Placental pericyte (primary cell): ENCODE measurements around the gene LRRC19. TPM values are rescaled to one million over a fixed set of nuclear protein-coding genes. Genes with fewer than 3 reads are reported as not detected.

Experiments
- total RNA-seq: library from RNA; depleted of rRNA; stranded (reverse); fragments of >200 nt; gene quantifications from 2 replicates; pipeline ENCODE4 v1.2.3, GENCODE V29; 2012

LRRC19 gene, protein sequence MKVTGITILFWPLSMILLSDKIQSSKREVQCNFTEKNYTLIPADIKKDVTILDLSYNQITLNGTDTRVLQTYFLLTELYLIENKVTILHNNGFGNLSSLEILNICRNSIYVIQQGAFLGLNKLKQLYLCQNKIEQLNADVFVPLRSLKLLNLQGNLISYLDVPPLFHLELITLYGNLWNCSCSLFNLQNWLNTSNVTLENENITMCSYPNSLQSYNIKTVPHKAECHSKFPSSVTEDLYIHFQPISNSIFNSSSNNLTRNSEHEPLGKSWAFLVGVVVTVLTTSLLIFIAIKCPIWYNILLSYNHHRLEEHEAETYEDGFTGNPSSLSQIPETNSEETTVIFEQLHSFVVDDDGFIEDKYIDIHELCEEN
- not detected in 2 replicates for total RNA-seq

DNA sequence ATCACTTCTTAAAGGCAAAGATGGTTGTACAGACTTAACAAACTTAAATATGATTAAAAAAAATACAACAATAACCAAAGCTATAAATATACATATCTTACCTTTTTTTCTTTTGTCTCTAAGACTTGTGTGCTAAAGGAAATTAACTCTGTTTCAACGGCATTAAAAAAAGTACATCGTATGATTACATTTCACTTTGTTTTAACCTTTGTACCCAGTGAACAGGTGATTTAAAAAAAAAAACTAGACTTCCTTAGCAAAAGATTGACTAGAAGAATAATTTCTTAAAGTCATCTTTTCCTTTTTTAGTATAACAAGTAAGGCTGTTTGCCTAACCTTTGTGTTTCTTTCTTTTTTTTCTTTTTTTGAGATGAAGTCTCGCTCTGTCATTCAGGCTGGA lies at the start of gene LRRC19:
LRRC19 (minus strand) TSS at position 182 of the 400 bp plus-strand sequence. CDS start 5,978 bp downstream, outside the sequence.

DNA sequence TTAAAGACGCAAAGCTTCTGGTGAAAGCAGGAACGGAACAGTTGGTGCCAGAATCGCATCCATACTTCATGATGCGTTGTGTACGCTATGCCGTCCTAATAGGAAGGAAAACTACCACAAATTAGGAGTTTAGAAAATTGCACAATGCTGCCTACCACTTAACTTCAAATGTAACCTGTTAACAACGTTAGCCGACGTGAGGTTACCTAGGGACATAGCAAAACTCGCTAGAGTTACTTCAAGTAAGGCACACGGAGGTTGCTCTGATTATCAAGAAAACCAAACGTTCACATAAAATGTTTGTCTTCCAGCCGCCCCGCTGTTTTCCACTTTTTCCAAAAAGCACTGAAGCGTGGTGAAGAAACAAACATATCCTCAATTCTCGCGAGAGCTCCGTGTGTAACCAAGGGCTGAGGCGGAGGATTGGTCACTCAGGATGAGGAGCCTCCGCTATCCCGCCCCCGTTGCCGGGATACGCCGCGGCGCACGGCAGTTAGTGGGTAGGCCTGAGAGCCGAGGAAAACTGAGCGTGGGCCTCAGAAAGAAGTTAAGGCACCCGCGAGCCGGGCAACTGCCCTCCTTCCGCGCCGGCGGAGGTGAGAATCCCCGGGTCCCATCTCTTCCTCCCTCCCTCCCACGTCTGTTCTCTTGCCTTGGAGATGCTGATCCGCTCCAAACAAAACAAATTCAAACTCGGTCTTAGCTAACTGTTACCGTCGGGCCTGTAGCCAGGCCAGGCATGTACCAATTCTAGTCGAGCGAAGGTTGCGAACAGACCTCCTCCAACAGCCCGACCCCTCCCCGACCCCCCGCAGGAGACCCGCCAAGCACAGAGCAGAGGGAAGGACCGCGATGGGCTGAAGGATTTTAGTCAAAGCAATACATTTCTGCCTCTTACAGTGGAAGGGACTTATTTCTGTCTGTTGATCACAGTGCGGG lies 49.3 kb downstream of the LRRC19 start, which contains the start of gene IFT74:
IFT74 (plus strand) TSS at position 492 of the 939 bp plus-strand sequence. CDS start 5,556 bp downstream, outside the sequence.

DNA sequence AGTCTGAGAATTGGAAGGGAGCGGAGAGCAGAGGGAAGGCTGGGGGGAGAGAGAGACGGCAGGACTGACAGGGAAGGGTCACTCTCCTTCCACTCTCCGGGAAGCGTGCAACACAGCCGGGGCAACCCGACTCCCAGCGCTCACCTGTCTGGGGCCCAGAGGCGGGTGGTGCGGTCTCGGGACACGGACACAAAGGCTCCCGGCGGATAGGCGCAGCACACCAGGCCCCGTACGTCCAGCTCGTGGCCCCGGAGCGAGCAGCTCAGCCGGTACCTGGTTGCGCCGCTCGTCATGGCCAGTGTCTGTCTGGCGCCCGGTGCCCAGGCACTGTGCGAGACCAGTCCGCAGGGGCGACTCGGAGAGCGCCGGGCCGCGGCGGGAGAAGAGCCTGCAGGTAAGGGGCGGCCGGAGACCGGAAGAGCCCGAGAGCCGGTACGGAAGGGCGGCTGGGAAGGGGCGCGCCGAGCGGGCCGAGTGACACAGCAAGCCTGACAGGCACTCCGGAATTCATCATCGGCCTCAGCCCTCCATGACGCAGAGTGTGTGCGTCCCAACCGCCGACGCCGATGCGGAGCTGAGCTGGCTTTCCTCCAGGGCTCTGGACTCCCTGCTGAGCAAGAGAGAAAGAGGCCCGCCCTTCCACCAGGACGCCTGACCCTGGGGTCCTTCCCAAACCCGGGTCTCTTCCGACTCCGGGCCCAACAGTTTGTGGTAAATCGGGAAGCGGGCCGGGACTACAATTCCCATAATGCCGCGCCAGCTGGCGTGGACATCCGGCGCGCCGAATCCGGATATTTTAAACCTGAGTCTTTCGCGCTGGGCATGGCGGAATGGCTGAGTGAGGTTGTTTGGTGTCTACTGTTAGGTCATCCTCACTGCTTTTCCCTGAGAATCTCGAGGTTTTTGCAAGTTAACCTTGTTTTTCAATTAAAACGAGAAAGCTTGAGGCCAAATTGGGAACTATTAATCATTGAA lies 58.4 kb downstream of the LRRC19 start, which contains the start of gene PLAA:
PLAA (minus strand) TSS at position 490 of the 975 bp plus-strand sequence; CDS start at position 293, 197 bp downstream.

Other genes starting within 250 kb of the LRRC19 start
- gene CAAP1, start 112.9 kb downstream of the LRRC19 start, total RNA-seq: 17.3 and 22.3 TPM in 2 replicates
- gene PLAA, start 58.4 kb downstream of the LRRC19 start, total RNA-seq: 31.1 and 60.4 TPM in 2 replicates
- 10.0 and 12.0 TPM in 2 replicates for gene IFT74, start 49.3 kb downstream of the LRRC19 start, total RNA-seq
- gene TEK, start 103.6 kb upstream of the LRRC19 start, total RNA-seq: 1.8 and 15.6 TPM in 2 replicates